ENCODE results near the gene KRT75.

DNA sequence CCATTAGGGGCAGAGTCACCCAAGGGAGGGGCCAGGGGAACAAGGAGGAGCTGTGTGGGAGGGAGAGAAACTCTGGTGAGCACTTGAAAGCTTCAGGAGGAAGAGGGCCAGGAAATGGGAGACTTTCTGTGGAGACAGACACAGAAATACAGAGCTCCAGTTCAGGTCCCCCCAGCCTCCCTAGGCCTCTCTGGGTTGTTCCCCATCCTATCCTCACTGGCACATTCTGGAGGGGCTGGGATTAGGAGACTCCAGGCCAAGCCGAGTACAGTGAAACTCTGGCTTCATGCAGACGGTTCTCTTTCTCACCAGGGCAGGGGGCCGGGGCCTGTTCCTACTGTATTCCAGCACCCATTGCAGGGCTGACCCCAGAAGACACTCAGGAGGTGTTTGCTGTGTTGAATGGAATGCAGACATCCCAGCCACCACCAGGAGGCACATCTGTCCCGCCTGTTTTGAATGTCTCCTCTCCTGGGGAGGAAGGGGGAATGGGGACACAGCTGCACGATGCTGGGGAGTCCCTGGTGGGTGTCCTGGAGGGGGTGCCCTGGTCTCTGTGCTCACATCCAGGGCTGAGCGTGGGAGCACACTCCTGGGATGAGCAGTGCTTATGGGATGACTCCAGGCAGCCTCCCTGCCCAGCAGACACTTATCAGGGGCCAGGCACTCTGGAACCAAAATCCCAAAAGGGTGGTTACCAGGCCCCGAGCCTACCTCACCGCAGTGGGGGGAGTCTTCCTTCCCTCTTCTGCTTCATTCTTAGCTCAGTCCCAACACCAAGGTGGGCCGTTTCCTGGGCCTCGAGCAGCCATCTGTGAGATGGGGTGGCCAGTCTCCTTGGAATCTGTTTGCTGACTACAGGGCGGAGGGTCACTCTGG lies 43.2 kb downstream of the KRT75 start:
- TF ChIP-seq, protein P1, sequence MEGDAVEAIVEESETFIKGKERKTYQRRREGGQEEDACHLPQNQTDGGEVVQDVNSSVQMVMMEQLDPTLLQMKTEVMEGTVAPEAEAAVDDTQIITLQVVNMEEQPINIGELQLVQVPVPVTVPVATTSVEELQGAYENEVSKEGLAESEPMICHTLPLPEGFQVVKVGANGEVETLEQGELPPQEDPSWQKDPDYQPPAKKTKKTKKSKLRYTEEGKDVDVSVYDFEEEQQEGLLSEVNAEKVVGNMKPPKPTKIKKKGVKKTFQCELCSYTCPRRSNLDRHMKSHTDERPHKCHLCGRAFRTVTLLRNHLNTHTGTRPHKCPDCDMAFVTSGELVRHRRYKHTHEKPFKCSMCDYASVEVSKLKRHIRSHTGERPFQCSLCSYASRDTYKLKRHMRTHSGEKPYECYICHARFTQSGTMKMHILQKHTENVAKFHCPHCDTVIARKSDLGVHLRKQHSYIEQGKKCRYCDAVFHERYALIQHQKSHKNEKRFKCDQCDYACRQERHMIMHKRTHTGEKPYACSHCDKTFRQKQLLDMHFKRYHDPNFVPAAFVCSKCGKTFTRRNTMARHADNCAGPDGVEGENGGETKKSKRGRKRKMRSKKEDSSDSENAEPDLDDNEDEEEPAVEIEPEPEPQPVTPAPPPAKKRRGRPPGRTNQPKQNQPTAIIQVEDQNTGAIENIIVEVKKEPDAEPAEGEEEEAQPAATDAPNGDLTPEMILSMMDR (IDR thresholded peaks at IDR 0.05), result peak; percentile 75
- no peak for TF ChIP-seq EZH2 (IDR thresholded peaks at IDR 0.05)
- TF ChIP-seq EZH2phosphoT487 (IDR thresholded peaks at IDR 0.05), result no peak

Data from neural progenitor cell (in vitro differentiated cells).